Measurements from ENCODE around the gene HACL1.
A peak's percentile ranks its signal among the peaks of the same experiment; 100 is the strongest.
"Not testable (repeated sequence)": the region's sequence is repeated elsewhere in the genome, so short reads cannot be mapped to it uniquely, and the experiment has no call there.

Gene HACL1

DNA sequence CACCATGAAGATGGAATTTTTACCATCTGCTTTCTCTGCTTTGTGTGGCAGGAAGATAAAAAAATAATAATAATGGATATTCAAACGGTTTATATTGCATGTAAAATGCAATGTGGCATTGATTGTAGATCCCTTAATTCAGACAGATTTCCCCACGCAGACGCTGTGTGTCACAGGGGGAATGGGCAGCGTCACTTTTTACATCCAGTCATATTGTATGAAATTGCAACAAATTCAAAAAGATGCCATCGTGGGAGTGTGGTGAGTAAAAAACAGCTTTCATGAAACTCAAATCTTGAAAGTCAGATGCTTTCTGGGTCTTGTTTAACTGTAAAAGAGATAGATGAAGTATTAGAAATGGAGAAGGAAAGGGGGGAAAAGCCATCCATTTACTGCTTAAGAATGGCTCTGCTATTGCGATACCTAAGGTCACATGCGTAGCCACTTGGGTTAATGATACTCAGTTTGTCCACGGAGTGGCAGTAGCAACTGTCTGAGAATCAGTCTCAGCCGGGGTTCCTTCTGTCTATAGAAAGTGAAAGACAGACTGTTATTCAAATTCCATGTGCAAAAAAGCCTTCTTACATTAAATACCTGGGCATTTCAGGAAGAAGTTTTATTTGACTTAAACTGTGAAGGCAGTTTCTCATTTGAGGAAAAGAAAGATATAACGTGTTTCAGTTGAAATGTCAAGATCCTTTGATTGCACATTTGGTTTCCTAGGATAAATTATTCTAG lies 28.7 kb upstream of the HACL1 start:
- peak; percentile 30 for DNase-seq

DNA sequence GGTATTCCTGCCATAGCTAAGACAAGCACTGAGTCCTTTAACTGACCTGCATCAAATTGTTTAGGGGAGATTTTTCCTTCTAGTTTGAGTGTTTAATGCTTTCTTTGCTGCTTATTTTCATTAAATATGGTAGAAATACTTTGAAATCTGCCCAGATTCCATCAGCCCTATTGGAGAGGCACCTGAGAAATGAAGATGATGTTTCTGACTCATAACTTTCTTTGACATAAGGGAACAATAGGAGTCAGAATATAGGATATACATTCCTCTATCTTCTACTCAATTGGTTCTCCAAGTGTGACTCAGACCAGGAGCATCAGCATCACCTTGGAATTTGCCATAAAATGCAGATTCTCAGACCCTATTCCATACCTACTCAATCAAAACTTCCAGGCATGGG lies 27.6 kb upstream of the HACL1 start:
- DNase-seq = no peak

DNA sequence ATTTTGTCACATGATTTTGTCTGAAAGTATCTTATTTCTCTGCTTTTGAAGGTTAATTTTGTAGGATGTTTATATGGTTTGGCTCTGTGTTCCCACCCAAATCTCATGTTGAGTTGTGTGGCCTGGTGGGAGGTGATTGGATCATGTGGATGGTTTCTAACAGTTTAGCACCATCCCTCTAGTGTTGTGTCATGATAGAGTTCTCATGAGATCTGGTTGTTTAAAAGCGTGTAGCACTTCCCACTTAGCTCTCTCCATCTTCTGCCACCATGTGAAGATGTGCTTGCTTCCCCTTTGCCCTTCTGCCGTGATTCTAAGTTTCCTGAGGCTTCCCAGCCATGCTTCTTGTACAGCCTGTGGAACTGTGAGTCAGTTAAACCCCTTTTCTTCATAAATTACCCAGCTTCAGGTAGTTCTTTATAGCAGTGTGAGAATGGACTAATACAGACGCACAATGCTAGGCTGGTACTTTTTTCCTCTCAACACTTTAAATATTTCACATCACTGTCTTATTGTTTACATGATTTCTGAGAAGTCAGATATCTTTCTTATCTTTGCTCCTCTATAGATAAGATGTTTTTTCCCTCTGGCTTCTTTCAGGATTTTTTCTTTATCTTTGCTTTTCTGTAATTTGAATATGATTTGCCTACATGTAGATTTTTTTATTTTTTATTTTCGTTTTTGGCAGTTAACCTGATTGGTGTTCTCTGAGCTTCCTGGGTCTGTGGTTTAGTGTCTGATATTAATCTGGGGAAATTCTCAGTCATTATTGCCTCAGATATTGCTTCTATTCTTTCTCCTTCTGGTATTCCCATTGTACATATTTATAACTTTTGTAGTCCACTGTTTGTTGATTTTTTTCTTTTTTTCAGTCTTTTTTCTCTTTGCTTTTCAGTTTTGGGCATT lies 22.4 kb upstream of the HACL1 start:
- no peak for DNase-seq

DNA sequence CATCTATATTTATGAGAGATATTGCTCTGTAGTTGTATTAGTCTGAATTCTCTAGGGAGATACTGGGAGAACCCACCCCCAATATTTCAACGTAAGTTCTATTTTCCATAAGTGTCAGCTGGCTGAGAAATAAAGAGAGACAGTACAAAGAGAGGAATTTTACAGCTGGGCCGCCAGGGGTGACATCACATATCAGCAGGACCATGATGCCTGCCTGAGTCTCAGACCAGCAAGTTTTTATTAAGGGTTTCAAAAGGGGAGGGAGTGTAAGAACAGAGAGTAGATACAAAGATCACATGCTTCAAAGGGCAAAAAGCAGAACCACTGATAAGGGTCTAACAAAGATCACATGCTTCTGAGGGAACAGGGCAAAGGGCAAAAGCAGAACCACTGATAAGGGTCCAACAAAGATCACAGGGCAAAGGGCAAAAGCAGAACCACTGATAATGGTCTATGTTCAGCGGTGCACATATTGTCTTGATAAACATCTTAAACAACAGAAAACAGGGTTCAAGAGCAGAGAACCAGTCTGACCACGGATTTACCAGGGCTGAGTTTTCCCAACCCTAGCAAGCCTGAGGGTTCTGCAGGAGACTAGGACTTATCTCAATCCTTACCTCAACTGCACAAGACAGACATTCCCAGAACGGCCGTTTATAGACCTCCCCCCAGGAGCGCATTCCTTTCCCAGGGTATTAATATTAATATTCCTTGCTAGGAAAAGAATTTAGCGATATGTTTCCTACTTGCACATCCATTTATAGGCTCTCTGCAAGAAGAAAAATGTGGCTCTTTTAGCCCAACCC lies 18.5 kb upstream of the HACL1 start:
- DNase-seq = not testable (repeated sequence)

DNA sequence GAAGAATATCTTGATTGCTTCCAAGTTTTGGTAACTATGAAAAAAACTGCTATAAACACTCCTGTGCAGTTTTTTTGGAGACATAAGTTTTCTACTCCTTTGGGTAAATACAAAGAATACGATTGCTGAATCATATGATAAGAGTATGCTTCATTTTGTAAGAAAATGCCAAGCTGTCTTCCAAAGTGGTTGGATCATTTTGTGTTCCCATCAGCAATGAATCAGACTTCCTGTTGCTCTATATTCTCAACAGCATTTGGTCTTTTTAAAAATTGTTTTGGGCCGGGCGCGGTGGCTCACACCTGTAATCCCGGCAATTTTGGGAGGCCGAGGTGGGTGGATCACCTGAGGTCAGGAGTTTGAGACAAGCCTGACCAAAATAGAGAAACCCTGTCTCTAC lies 14.7 kb upstream of the HACL1 start:
- DNase-seq = no peak

DNA sequence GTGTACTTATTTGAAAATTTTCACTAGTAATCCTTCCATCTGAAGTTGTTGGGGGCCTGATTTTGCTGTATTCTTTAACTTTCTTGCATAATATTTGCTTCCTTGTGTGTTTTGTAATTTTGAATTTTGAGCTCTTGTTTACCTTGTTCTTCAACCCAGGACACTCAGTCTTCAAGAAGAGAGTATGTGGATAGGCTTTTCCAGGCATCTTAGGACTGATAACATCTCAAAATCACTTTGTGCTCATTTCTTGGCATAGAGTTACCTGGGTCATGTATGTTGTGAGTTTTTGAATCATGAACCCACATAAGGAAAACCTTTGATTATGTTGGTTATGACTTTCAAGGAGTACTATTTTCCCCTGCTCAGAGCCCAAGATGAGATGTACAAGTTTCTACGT lies 13.6 kb upstream of the HACL1 start:
- DNase-seq = no peak

DNA sequence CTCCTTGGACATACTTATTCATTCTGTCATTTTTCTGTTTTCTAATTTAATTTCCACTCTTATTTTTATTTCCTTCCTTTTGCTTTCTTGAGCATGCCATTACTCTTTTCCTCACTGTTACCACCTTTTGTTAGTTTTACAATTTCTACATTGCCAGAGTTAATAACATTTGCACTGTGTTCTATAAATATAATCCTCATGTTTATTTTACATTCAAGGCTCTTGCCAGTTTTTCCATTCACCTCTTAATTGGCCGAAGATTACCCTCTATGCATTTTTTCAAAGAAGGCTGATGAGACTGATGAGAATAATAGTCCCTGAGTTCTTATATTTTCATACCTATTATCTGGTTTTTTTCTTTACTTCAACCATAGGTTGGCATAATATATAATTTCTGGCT lies 10.6 kb upstream of the HACL1 start:
- no peak for DNase-seq

DNA sequence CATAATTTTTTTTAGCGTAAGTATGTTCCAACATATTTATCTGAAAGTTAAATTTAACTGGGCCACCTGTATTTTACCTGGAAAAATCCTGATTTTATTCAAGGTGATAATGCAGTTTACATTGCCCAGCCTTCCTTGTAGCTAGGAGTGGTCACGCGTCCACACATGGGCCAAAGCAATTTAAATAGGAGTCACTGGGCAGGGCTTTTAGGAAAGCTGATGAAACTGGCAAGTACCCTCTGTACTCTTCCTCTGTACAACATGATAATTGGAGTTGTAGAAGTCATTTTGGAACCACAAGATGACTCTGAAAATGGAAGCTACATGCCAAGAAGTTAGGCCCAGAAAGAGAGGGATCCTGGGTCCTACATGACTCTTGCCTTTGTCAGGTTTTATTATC lies 9.6 kb upstream of the HACL1 start:
- DNase-seq = no peak

DNA sequence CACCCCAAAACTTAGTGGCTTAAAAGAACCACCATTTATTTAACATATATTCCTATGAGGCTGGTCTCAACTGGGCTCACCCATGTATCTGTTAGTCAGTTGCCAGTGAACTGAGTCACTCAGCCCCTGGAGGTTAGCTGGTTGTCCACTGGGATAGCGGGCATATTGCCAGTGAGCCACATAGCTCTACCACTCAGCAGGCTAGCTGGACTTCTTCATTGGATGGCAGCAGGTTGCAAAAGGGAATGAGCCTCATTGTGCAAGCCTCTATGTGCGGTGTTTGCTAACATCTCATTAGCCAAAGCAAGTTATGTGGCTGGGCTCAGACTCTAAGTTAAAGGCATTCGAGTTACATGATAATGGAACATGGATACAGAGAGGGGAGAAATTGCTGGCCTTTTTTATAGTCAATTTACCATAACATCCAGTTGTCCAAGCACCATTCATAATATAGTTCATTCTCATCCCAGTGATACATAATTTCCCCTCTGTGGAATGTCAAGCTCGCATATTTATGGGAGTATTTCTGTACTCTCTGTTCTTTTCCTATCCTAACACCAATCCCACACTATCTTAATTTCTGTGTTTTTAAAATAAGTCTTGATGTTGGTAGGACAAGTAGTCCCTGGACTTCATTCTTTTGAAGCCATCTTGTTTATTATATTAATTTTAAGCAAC lies 8.9 kb upstream of the HACL1 start:
- no peak for DNase-seq

DNA sequence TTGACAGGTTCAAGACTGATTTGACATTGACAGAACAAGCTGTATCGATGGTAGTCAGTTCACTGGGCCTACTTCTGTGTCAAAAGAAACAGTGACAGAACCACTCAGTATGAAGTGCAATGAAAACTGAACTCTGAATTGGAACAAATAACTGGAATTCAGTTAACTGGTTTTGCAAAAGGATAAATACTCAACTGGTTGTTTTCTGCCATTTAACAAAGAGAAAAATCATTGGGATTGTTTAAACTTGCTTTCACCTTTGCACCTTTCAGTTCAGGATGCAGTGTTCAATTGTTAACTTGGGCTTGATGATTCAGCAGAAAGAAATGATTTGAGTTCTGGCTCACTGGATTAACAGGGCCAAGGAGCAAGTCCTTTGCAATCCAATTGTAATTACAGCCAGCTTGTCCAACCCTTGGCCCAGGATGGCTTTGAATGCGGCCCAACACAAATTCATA lies 5.1 kb upstream of the HACL1 start:
- no peak for DNase-seq

DNA sequence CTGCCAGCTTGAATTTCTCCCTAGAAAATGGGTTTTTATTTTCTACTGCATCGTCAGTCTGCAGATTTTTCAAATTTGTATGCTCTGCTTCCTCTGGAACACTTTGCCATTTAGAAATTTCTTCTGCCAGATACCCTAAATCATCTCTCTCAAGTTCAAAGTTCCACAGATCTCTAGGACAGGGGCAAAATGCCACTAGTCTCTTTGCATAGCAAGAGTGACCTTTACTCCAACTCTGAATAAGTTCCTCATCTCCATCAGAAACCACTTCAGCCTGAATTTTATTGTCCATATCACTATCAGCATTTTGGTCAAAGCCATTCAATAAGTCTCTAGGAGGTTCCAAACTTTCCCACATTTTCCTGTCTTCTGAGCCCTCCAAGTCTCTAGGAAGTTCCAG lies 3.2 kb upstream of the HACL1 start:
- not testable (repeated sequence) for DNase-seq

DNA sequence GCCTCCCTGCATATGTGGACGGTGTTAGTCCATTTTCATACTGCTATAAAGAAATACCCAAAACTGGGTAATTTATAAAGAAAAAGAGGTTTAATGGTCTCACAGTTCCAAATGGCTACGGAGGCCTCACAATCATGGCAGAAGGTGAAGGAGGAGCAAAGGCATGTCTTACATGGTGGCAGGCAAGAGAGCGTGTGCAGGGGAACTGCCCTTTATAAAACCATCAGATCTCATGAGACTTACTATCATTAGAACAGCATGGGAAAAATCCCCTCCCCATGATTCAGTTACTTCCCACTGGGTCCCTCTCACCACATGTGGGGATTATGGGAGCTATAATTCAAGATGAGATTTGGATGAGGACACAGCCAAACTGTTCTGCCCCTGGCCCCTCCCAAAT lies 1.4 kb upstream of the HACL1 start:
- DNase-seq = not testable (repeated sequence)

DNA sequence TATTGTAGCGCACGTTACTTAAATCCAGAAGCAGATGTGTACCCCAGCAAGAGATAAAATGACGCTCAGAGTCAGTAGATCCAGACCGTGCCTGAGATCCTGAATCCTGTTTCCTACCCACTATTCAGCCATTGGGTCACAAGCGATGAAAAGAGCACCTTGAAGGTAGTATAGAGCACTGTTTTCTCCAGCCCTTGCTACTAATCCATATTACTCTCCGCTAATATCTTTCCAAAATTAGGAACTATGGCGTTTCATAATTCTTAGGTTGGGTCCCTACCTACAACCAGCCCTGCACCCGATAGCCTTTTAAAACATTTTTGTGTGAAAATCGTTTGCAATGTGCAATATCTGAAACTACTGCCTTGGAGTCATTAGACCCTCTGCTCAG lies 772 bp upstream of the HACL1 start:
- no peak for DNase-seq

DNA sequence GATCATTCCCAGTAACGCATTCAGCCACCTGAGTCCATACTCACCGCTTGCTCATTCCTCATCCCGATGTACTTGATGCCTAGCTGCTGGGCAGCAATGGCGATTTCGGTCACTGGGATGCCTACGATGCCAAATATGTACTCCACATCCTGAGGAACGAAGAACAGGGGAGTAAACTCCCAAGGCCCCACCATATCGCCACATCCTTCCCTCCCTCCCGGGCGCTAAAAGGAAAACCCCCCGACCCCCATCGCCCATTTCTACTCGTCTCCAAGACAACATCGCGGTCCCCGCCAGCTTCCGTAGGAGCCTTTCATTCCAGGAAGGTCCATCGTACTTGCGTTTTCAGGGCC lies 347 bp downstream of the HACL1 start:
- no peak for DNase-seq

DNA sequence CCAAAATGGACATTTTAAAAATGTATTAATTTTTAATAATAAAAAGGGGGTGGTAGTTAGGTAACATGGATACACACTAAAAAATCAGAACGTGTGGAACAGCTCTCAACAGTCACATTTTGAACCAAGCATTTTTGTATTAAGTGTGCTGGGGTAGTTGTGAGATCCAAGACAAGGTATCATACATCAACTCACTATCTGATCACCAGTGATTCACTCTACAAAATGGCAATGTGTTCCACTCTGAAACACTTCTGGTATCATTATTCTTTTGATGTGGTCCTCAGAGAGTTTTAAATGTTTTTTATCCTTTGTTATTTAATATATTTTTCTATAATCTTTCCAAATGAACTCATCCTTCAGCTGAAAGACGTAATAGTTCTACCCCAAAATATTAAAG lies 5.4 kb downstream of the HACL1 start:
- DNase-seq = no peak

DNA sequence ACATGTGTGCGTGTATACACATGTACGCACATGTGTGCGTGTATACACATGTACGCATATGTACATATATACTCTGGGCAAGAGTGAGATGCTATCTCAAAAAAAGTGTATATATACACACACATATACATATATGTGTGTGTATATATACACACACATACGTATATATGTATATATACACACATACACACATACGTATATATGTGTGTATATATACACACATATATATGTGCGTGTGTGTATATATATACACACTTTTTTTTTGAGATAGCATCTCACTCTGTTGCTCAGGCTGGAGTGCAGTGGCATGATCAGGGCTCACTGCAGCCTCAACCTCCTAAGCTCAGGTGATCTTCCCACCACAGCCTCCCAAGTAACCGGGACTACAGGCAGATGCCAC lies 8.4 kb downstream of the HACL1 start:
- DNase-seq = no peak

DNA sequence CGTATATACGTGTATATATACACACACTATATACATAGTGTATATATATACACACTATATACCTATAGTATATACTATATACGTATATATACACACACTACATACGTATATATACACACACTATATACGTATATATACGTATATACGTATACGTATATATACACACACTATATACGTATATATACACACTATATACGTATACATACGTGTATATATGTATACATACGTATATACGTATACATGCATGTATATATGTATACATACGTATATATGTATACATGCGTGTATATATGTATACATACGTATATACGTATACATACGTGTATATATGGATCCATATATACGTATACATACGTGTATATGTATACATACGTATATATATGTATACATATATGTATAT lies 9.4 kb downstream of the HACL1 start:
- no peak for DNase-seq

DNA sequence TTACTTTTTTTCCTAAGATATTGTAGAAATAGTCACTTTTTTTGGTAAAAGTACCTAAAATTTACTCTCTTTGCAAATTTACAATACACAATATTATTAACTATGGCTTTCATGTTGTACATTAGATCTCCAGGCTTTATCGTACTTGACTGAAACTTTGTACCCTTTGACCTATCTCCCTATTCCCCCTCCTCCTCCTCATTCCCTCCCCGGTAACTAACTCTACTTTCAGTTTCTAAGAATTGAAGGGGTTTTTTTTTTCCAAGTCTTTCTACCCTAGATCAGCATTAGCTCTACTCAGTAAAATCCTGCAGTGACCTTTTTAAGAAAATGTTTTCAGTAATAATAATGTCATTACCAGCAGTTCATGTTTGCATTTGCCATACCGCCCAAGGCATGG lies 10.1 kb downstream of the HACL1 start:
- no peak for DNase-seq

DNA sequence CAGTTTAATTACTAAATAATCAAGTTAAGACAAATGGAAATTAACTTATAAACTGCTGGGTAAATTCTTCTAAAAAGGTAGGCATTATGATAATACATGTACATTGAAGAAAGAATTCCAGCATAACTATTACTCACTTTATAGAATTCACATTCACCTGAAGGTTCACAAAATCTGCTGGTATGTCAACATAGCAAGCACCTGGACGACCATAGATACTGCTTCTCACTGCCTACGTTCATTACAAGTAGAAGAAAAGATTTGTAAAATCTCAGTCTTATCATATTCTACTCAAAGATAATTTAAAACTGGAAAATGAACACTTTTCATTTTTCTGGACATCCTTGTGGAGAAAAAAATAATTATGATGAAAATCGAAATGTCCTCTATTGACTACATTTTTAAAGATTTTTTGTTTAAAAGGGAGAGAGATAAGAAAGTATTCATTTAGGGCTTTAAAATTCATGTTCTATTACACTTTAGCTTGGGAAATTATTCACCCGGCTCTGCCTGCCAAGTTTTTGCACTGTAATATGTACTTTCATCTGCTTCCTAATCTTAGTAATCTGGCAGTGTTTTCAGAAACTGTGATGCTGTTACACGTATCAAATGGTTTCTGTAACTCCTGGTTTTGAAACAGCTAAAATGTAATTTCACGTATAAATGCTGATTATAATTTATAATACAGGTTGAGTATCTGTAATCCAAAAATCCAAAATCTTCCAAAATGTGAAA lies 16.1 kb downstream of the HACL1 start:
- DNase-seq = no peak

DNA sequence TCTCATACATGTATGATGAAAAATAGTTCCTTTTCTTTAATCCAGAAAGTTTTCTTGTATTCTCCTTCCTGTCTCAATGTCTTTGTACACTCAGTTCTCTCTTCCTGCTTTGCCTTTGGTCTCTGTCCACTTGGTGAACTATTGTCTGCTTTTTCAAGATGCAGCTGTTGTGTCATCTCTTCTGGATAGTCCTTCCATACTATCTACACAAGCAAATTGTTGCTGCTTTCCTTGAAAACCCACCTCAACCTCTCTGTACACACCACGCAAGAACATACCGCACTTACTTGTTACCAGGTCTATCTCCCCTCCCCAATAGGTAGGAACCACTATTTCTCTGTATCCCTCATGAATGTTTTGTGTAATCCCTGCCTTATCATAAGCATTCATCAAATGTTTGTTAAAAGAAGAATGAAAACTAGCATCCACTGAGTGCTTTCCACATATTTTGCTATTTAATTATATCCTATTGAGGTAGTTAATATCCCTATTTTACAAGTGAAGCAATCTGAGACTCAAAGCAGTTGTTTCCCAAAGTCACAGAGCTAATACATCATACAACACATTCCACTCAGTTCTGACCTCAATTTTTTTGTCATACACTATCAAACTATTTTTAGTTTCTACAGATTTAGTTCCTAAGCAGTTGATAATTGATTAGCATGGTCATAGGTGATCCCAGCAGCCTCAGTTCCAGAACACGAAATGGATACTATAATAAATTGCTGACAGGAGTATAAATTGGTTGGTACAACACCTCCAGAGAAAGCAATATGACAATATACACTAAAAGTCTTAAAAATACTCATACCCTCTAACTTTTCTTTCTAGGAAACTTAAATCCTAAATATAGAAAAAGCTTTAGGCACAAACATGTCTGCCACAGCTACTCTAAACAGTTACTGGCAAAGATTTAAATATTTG lies 19.6 kb downstream of the HACL1 start:
- DNase-seq = no peak

DNA sequence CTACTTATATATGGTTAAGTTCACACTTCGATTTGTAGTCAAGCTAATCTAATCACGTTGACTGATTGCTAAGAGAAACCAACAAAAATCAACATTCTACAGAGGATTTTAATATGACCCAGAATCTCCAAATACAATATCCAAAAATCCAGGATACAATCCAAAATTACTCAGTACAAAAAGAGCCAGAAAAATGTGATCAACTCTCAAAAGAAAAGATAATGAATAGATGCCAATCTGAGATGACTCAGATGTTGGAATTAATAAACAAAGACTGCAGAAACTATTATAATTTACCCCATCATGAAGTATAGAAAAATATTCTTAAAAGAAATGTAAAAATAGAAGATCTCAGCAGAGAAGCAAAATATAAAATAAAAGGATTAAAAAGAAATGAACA lies 22.3 kb downstream of the HACL1 start:
- no peak for DNase-seq

Data from T-helper 9 cell (primary cell).